ENCODE results near the gene NFIX.

Gene NFIX

DNA sequence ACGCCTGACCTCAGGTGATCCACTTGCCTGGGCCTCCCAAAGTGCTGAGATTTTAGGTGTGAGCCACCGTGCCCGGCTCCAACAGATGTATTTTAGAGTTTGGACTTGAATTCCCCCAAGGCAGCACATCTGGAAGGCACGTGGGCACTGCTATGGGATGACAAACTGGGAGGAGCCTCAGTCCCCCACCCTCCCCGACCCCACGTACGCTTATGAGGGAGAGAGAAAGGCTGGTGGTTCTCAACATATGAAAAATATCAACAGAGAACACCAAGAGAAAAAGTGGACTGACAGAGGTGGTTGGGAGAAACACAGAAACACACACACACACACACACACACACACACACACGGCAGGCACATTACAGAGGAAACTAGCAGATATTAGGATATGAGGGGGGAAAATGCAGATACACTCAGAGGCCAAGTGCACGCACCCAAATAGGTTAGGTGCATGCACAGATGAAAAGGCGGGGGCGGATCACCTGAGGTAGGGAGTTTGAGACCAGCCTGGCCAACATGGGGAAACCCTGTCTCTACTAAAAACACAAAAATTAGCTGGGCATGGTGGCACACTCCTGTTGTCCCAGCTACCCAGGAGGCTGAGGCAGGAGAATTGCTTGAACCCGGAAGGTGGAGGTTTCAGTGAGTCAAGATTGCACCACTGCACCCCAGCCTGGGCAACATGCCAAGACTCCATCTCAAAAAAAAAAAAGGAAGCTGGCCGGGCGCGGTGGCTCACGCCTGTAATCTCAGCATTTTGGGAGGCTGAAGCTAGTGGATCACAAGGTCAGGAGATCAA, 151.7 kb downstream of the NFIX start:
- DNase-seq (ENCODE audit: low read depth in 1 of 2, low spot score in 1 of 2), result no peak

All from stimulated activated CD4-positive, alpha-beta T cell treated with anti-CD3 and anti-CD28 coated beads, Interleukin-15, amount 100 ng/mL, for 1 hour (primary cell).